CD4-positive, alpha-beta T cell treated with Interleukin-17A for 4 hours (primary cell): ENCODE data around the gene TOP2A.
"Not testable (repeated sequence)": the region's sequence is repeated elsewhere in the genome, so short reads cannot be mapped to it uniquely, and the experiment has no call there.

Experiments
- DNase-seq: peaks from one replicate; pipeline ENCODE4 v3.0.0-alpha.2; 2020; ENCODE audit warnings: mixed read lengths

Gene TOP2A

GRCh38 chr17:40373324-40373723 lies 44.4 kb downstream of the TOP2A start:
- no peak for DNase-seq

GRCh38 chr17:40372644-40373043 lies 45.1 kb downstream of the TOP2A start:
- DNase-seq = not testable (repeated sequence)

GRCh38 chr17:40372031-40372430 lies 45.7 kb downstream of the TOP2A start:
- DNase-seq = no peak

GRCh38 chr17:40371261-40371929 lies 46.3 kb downstream of the TOP2A start:
- peak; percentile 33 for DNase-seq

- no peak for DNase-seq
Observed at GRCh38 chr17:40369923-40370322, 47.8 kb downstream of the TOP2A start.

- DNase-seq = not testable (repeated sequence)
Observed at GRCh38 chr17:40367728-40368127, 50.0 kb downstream of the TOP2A start.

GRCh38 chr17:40366861-40367518 lies 50.7 kb downstream of the TOP2A start:
- DNase-seq = no peak

GRCh38 chr17:40366076-40366860 lies 51.4 kb downstream of the TOP2A start:
- DNase-seq = no peak

- DNase-seq = no peak
Observed at GRCh38 chr17:40364906-40365305, 52.8 kb downstream of the TOP2A start.

- DNase-seq = no peak
Observed at GRCh38 chr17:40364121-40364861, 53.4 kb downstream of the TOP2A start, which contains the start of gene GJD3. TSS of gene GJD3 (minus strand) at chr17:40364737. CDS start at chr17:40363815, 922 bp downstream.

GRCh38 chr17:40363111-40363827 lies 54.4 kb downstream of the TOP2A start:
- peak; percentile 43 for DNase-seq

- peak; percentile 82 for DNase-seq
Observed at GRCh38 chr17:40362696-40363110, 55.0 kb downstream of the TOP2A start.

GRCh38 chr17:40361925-40362695 lies 55.6 kb downstream of the TOP2A start:
- no peak for DNase-seq

GRCh38 chr17:40361063-40361924 lies 56.4 kb downstream of the TOP2A start:
- no peak for DNase-seq

- DNase-seq = no peak
Observed at GRCh38 chr17:40360091-40360490, 57.6 kb downstream of the TOP2A start.

GRCh38 chr17:40358323-40359038 lies 59.2 kb downstream of the TOP2A start:
- peak; percentile 93 for DNase-seq

GRCh38 chr17:40356990-40357881 lies 60.5 kb downstream of the TOP2A start:
- DNase-seq = no peak
